ENCODE results near the gene TAOK2. TPM values are rescaled to one million over a fixed set of nuclear protein-coding genes. Genes with fewer than 3 reads are reported as not detected.

TAOK2 gene
- total and polyA plus RNA-seq, 5 donors from 2014 or later: 2.1 to 30.0 (median 3.0) TPM

DNA sequence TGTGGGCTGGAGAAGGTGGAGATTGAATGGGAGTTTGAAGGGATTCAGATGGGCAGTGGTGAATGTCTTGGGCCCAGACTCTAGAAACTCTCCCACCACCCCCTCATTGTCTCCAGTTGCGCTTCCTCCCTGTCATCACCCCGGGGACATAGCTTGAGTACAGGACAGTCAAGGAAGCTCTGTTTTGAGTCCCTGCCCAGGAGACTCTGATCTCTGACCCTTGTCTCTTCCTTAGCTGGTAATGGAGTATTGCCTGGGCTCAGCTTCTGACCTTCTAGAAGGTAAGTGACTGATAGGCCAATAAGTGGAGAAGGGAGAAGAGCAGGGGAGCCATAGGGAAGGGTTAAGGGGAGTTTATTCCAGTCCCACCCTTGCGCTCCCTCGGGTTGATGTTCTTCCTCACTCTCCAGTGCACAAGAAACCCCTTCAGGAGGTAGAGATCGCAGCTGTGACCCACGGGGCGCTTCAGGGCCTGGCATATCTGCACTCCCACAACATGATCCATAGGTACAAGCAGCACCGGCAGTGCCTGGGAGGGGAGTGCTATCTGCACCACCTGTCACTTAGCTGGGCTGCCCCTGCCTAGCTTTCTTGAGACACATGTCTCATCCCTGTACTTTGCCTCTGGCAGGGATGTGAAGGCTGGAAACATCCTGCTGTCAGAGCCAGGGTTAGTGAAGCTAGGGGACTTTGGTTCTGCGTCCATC lies 5.0 kb downstream of the TAOK2 start:
- Mint-ChIP-seq H3K4me1 (peaks cover 13 to 34% (median 22%) of the 10 kb centered on the region in 4 donors), H3K4me3 (peak overlapping the region in 1 of 4 donors; percentile 9), H3K36me3 (peaks cover 26% of the 10 kb centered on the region), H3K27me3 (no peaks in the 10 kb centered on the region), H3K27ac (peak overlapping the region in 1 of 3 donors; percentile 73), H3K9me3 (no peaks in the 10 kb centered on the region)
- no peaks in the 10 kb centered on the region for H3K27me3 ChIP-seq (ENCODE audit: control insufficient read depth, insufficient read depth, low read length)
- no peak overlapping the region for H3K4me3 ChIP-seq (ENCODE audit: low read depth, low read length)
- no peak for ATAC-seq (ENCODE audit: low read depth in 2 of 2)
- no peaks in the 10 kb centered on the region for H3K9me3 ChIP-seq (ENCODE audit: control insufficient read depth in 2 of 2, low read length in 2 of 2)
- peaks cover 33% of the 10 kb centered on the region for H3K4me1 ChIP-seq (ENCODE audit: control insufficient read depth, insufficient read depth, low read length, poor library complexity, severe bottlenecking)
- H3K36me3 ChIP-seq (ENCODE audit: control insufficient read depth, insufficient read depth, low read length): peaks cover 56% of the 10 kb centered on the region
- DNase-seq: no peak
- no peak overlapping the region for H3K27ac ChIP-seq (ENCODE audit: insufficient read depth, low read length, poor library complexity, severe bottlenecking)

DNA sequence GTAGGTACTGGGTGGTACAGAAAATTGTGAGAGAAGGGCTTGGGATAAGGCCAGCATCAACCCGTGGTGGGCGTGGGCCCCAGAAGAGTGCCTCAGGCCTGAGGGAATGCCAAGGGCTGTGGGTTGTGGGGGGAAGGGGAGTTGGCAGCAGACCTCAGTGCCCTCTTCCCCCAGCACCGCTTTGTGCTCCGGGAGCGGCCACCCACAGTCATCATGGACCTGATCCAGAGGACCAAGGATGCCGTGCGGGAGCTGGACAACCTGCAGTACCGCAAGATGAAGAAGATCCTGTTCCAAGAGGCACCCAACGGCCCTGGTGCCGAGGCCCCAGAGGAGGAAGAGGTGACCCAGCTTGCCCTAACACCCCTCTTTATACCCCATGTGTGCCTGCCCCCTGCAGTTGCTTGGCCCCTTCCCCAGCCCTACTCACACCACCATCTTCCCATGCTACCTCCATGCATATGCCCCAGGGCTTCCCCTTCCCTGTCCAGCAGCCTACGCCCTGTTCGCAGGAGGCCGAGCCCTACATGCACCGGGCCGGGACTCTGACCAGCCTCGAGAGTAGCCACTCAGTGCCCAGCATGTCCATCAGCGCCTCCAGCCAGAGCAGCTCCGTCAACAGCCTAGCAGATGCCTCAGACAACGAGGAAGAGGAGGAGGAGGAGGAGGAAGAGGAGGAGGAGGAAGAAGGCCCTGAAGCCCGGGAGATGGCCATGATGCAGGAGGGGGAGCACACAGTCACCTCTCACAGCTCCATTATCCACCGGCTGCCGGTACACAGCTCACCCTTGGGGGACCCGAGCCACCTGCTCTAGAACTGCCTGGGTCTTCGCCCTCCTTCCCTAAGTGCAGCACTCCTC lies 9.1 kb downstream of the TAOK2 start:
- no peak overlapping the region for H3K27ac Mint-ChIP-seq

DNA sequence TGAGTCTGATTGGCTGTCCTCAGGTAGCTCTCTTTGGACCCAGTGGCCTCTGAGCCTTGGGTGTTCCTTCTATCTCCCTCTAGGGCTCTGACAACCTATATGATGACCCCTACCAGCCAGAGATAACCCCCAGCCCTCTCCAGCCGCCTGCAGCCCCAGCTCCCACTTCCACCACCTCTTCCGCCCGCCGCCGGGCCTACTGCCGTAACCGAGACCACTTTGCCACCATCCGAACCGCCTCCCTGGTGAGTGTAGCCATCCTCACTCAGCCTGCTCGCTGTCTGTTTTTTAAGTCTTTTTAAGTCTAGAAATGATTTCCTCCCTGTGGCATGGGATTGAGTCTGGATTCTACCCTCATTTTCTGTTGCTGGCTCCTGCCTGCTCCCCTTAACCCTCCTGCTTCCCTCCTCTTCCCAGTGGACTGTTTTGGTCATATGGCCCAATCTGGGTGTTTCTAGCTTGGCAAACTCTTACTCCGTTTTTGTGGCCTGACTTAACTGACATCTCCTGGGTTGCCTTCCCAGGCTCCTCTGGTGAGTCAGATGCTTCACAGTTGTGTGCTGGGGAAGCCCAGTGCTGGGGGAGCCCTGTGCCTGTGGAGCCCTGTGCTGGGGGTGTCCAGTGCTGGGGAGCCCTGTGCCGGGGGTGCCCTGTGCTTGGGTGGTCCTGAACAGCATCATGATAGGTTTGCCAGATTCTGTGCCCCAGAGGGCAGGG lies 9.9 kb downstream of the TAOK2 start:
- H3K9me3 ChIP-seq (ENCODE audit: control insufficient read depth in 2 of 2, low read length in 2 of 2): no peaks in the 10 kb centered on the region
- H3K36me3 ChIP-seq (ENCODE audit: control insufficient read depth, insufficient read depth, low read length): peaks cover 81% of the 10 kb centered on the region
- Mint-ChIP-seq H3K36me3 (peaks cover 38% of the 10 kb centered on the region), H3K27ac (peak overlapping the region in 1 of 3 donors; percentile 9), H3K4me1 (no peaks in the 10 kb centered on the region), H3K9me3 (no peaks in the 10 kb centered on the region), H3K27me3 (no peaks in the 10 kb centered on the region), H3K4me3 (no peak overlapping the region)
- no peak for ATAC-seq (ENCODE audit: low read depth in 2 of 2)
- no peaks in the 10 kb centered on the region for H3K27me3 ChIP-seq (ENCODE audit: control insufficient read depth, insufficient read depth, low read length)
- H3K4me3 ChIP-seq (ENCODE audit: low read depth, low read length): no peak overlapping the region
- H3K4me1 ChIP-seq (ENCODE audit: control insufficient read depth, insufficient read depth, low read length, poor library complexity, severe bottlenecking): no peaks in the 10 kb centered on the region
- no peak for DNase-seq
- no peak overlapping the region for H3K27ac ChIP-seq (ENCODE audit: insufficient read depth, low read length, poor library complexity, severe bottlenecking)

More for the DNA sequence above, 9.1 kb downstream of the TAOK2 start:
- DNase-seq (no peak), ATAC-seq (ENCODE audit: low read depth in 2 of 2) (no peak)
- Histone ChIP-seq H3K27ac (ENCODE audit: insufficient read depth, low read length, poor library complexity, severe bottlenecking) (no peak overlapping the region), H3K9me3 (ENCODE audit: control insufficient read depth in 2 of 2, low read length in 2 of 2) (no peaks in the 10 kb centered on the region), H3K4me1 (ENCODE audit: control insufficient read depth, insufficient read depth, low read length, poor library complexity, severe bottlenecking) (no peaks in the 10 kb centered on the region), H3K27me3 (ENCODE audit: control insufficient read depth, insufficient read depth, low read length) (no peaks in the 10 kb centered on the region), H3K4me3 (ENCODE audit: low read depth, low read length) (no peak overlapping the region), H3K36me3 (ENCODE audit: control insufficient read depth, insufficient read depth, low read length) (peaks cover 84% of the 10 kb centered on the region)
- H3K4me3 Mint-ChIP-seq: no peak overlapping the region
- H3K9me3 Mint-ChIP-seq: no peaks in the 10 kb centered on the region
- peaks cover 31% of the 10 kb centered on the region for H3K36me3 Mint-ChIP-seq
- H3K27me3 Mint-ChIP-seq: no peaks in the 10 kb centered on the region
- H3K4me1 Mint-ChIP-seq: no peaks in the 10 kb centered on the region

DNA sequence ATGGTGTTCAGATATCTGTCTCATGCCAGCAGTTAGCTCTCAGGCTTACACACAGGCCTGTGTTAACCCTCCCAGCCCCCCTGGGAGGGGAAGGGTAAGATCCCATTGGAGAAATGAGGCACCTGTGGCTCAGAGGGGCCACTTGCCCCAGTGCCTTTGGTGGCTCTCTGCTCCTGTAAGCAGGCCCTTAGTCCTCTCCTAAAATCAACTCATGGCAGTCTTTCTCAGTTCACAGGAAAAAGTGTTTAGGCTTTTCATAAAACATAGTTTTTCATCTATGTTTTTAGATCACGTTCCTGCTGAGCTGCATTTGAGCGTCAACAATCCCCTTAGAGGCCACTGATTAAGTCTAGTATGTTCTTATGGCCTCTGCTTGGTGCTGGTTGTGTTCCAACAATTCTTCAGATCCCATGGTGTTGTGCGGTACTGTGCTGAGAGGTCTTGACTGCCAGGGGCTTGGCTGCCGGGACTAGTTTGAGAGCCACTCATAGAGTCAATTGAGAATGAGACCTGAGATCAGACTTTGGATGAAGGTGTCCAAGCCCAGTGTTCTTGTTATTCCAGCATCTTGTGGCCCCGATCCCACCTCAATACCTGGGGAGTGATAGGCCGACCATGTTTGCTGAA lies 10.6 kb downstream of the TAOK2 start:
- H3K4me3 Mint-ChIP-seq: no peak overlapping the region
- H3K36me3 ChIP-seq (ENCODE audit: control insufficient read depth, insufficient read depth, low read length): peaks cover 77% of the 10 kb centered on the region
- no peaks in the 10 kb centered on the region for H3K27me3 Mint-ChIP-seq
- no peak overlapping the region for H3K27ac ChIP-seq (ENCODE audit: insufficient read depth, low read length, poor library complexity, severe bottlenecking)
- ATAC-seq (ENCODE audit: low read depth in 2 of 2) (no peak), DNase-seq (no peak)
- no peaks in the 10 kb centered on the region for H3K9me3 ChIP-seq (ENCODE audit: control insufficient read depth in 2 of 2, low read length in 2 of 2)
- no peaks in the 10 kb centered on the region for H3K27me3 ChIP-seq (ENCODE audit: control insufficient read depth, insufficient read depth, low read length)
- H3K4me1 Mint-ChIP-seq: no peaks in the 10 kb centered on the region
- H3K4me1 ChIP-seq (ENCODE audit: control insufficient read depth, insufficient read depth, low read length, poor library complexity, severe bottlenecking): no peaks in the 10 kb centered on the region
- H3K27ac Mint-ChIP-seq: peak overlapping the region; percentile 9 to 59 (median 48)
- H3K4me3 ChIP-seq (ENCODE audit: low read depth, low read length): no peak overlapping the region
- peaks cover 38% of the 10 kb centered on the region for H3K36me3 Mint-ChIP-seq
- H3K9me3 Mint-ChIP-seq: no peaks in the 10 kb centered on the region

DNA sequence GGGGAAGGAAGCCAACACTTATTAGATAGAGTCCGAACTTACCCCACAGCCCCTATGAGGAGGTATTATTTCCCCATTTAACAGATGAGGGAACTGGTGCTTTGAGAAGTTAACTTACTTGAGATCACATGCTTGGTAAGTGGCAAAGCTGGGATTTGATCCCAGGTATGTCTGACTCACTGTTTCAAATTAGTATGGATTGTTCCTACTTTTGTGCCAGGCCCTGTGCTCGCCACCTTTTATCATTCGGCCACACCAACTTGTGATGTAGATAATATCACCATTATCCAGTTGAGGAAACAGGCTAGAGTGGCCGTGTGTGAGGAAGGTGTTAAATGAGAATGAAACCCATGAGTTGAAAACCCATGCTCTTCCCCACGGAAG lies 11.1 kb downstream of the TAOK2 start:
- H3K9me3 Mint-ChIP-seq: no peaks in the 10 kb centered on the region
- H3K27me3 Mint-ChIP-seq: no peaks in the 10 kb centered on the region
- peak overlapping the region in 1 of 3 donors; percentile 48 for H3K27ac Mint-ChIP-seq
- Histone ChIP-seq H3K27ac (ENCODE audit: insufficient read depth, low read length, poor library complexity, severe bottlenecking) (no peak overlapping the region), H3K36me3 (ENCODE audit: control insufficient read depth, insufficient read depth, low read length) (peaks cover 77% of the 10 kb centered on the region), H3K4me3 (ENCODE audit: low read depth, low read length) (no peak overlapping the region), H3K27me3 (ENCODE audit: control insufficient read depth, insufficient read depth, low read length) (no peaks in the 10 kb centered on the region), H3K4me1 (ENCODE audit: control insufficient read depth, insufficient read depth, low read length, poor library complexity, severe bottlenecking) (no peaks in the 10 kb centered on the region), H3K9me3 (ENCODE audit: control insufficient read depth in 2 of 2, low read length in 2 of 2) (no peaks in the 10 kb centered on the region)
- peaks cover 34% of the 10 kb centered on the region for H3K36me3 Mint-ChIP-seq
- DNase-seq: no peak
- no peaks in the 10 kb centered on the region for H3K4me1 Mint-ChIP-seq
- ATAC-seq (ENCODE audit: low read depth in 2 of 2): no peak
- no peak overlapping the region for H3K4me3 Mint-ChIP-seq

DNA sequence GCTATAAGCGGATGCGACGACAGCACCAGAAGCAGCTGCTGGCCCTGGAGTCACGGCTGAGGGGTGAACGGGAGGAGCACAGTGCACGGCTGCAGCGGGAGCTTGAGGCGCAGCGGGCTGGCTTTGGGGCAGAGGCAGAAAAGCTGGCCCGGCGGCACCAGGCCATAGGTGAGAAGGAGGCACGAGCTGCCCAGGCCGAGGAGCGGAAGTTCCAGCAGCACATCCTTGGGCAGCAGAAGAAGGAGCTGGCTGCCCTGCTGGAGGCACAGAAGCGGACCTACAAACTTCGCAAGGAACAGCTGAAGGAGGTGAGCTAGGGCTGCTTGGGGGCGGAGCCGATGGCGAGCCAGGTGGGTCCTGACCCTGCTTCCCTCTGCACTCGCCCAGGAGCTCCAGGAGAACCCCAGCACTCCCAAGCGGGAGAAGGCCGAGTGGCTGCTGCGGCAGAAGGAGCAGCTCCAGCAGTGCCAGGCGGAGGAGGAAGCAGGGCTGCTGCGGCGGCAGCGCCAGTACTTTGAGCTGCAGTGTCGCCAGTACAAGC lies 11.7 kb downstream of the TAOK2 start:
- H3K27ac Mint-ChIP-seq: no peak overlapping the region
- DNase-seq: no peak

DNA sequence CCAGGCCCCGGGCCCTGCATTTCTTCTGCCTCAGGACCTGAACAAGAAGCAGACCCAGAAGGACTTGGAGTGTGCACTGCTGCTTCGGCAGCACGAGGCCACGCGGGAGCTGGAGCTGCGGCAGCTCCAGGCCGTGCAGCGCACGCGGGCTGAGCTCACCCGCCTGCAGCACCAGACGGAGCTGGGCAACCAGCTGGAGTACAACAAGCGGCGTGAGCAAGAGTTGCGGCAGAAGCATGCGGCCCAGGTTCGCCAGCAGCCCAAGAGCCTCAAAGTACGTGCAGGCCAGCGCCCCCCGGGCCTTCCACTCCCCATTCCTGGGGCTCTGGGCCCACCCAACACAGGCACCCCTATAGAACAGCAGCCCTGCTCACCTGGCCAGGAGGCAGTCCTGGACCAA lies 12.6 kb downstream of the TAOK2 start:
- Mint-ChIP-seq H3K36me3 (peaks cover 33% of the 10 kb centered on the region), H3K27me3 (no peaks in the 10 kb centered on the region), H3K4me1 (no peaks in the 10 kb centered on the region), H3K27ac (no peak overlapping the region), H3K4me3 (peak overlapping the region in 1 of 4 donors; percentile 60), H3K9me3 (no peaks in the 10 kb centered on the region)
- Histone ChIP-seq H3K27me3 (ENCODE audit: control insufficient read depth, insufficient read depth, low read length) (no peaks in the 10 kb centered on the region), H3K9me3 (ENCODE audit: control insufficient read depth in 2 of 2, low read length in 2 of 2) (no peaks in the 10 kb centered on the region), H3K4me3 (ENCODE audit: low read depth, low read length) (no peak overlapping the region), H3K36me3 (ENCODE audit: control insufficient read depth, insufficient read depth, low read length) (peaks cover 73% of the 10 kb centered on the region), H3K4me1 (ENCODE audit: control insufficient read depth, insufficient read depth, low read length, poor library complexity, severe bottlenecking) (no peaks in the 10 kb centered on the region), H3K27ac (ENCODE audit: insufficient read depth, low read length, poor library complexity, severe bottlenecking) (no peak overlapping the region)
- DNase-seq: no peak
- no peak for ATAC-seq (ENCODE audit: low read depth in 2 of 2)

More for the DNA sequence above, 11.7 kb downstream of the TAOK2 start:
- Mint-ChIP-seq H3K27me3 (no peaks in the 10 kb centered on the region), H3K9me3 (no peaks in the 10 kb centered on the region), H3K4me3 (peak overlapping the region in 1 of 4 donors; percentile 60), H3K4me1 (no peaks in the 10 kb centered on the region), H3K36me3 (peaks cover 33% of the 10 kb centered on the region)
- Histone ChIP-seq H3K4me1 (ENCODE audit: control insufficient read depth, insufficient read depth, low read length, poor library complexity, severe bottlenecking) (no peaks in the 10 kb centered on the region), H3K4me3 (ENCODE audit: low read depth, low read length) (no peak overlapping the region), H3K9me3 (ENCODE audit: control insufficient read depth in 2 of 2, low read length in 2 of 2) (no peaks in the 10 kb centered on the region), H3K27ac (ENCODE audit: insufficient read depth, low read length, poor library complexity, severe bottlenecking) (no peak overlapping the region), H3K36me3 (ENCODE audit: control insufficient read depth, insufficient read depth, low read length) (peaks cover 75% of the 10 kb centered on the region), H3K27me3 (ENCODE audit: control insufficient read depth, insufficient read depth, low read length) (no peaks in the 10 kb centered on the region)
- no peak for ATAC-seq (ENCODE audit: low read depth in 2 of 2)
